HG03520 (cell line): ENCODE data around the gene SATB1.

Experiments used
- ATAC-seq: cut with Tn5 transposase; IDR thresholded peaks from one replicate; pipeline ENCODE4 v1.9.1; 2021; ENCODE audit warnings: mild to moderate bottlenecking, moderate library complexity; ENCODE audit not compliant: unreplicated experiment

Gene SATB1

GRCh38 chr3:18432752-18433151 lies 7.6 kb upstream of the SATB1 start:
- no peak for ATAC-seq

DNA sequence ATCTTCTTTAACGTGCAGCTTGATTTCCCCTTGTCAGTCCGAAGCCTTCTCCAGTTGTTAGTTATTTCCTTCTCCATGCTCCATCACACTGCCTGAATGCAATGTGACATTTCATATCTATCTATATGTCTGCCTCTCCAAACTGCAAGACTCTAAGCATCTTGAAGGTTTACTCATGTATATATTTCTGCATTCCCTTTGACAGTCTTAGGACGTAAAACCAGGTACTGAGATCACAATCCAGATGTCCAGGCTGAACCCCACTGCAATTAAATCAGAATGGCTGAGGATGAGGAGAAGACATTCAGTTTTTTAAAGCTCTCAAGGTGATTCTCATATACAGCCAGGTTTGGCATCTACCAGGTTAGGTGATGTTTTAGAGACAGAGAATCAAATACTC lies 6.1 kb upstream of the SATB1 start:
- ATAC-seq: no peak

- ATAC-seq: no peak
Observed at GRCh38 chr3:18428991-18429745, 4.0 kb upstream of the SATB1 start.

GRCh38 chr3:18428036-18428435 lies 2.9 kb upstream of the SATB1 start:
- no peak for ATAC-seq

DNA sequence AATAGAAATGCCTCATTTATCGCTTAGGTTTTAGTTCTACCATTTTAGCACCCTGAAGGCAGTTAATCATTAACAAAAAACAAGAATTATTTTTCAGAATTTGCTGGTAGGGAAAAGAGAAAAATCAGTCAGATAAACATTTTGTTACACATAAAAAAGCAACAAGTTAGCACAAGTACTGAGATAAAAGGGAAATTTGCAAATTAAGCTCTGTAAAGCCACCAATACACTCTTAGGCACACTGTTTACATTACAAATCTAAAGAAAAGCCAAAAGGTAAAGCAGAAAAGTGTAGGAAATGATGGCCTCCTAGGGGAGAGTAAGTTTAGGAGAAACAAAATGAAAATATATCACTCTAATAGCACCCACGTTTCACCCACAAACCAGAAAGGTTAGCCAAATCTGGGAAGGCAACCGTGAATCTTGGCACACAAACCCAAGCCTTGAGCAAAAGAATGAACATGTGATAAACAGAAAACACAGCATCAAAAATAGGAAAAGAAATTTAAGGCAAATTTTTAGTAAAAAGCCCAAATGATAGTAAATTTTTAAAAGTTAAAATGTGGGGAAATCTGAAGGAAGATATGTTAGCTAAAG lies 1.6 kb upstream of the SATB1 start:
- ATAC-seq: no peak

GRCh38 chr3:18425641-18426257 lies 610 bp upstream of the SATB1 start:
- ATAC-seq: no peak

- no peak for ATAC-seq
Observed at GRCh38 chr3:18424213-18424728, 868 bp downstream of the SATB1 start.

- peak; percentile 90 for ATAC-seq
Observed at GRCh38 chr3:18423401-18424212, 1.5 kb downstream of the SATB1 start.

- ATAC-seq: no peak
Observed at GRCh38 chr3:18422972-18423371, 2.2 kb downstream of the SATB1 start.

GRCh38 chr3:18420555-18420954 lies 4.6 kb downstream of the SATB1 start:
- no peak for ATAC-seq

GRCh38 chr3:18419232-18419631 lies 5.9 kb downstream of the SATB1 start:
- ATAC-seq: no peak

DNA sequence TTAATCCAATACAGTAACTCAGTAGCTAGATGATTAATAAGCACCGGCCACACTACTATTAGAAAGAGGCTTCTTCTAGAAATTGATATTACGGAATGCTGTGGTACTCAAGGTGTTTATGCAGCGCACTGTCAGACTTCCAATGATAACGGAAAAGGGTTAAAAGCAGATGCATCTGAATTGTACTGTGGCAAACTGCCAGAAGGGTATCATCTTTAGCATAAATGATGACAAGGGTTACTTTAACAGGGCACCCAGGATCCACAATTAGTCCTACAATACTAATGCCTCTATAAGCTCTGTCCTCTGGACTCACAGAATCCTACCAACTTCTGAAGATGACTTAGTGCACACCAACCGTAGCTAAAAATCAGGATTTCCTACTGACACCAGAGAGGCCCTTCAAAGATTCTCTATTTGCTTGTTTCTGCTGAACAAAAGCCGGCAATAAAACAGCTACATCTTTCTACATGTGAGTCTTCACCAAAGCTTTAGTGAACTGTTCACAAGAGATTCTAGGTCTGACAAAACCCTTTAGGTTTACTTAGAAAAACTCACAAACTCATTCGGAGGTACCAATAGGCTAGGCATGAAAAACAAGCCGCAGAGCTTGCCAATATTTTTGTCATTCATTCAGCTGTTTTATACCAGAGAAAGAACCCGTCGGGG lies 7.1 kb downstream of the SATB1 start:
- no peak for ATAC-seq

DNA sequence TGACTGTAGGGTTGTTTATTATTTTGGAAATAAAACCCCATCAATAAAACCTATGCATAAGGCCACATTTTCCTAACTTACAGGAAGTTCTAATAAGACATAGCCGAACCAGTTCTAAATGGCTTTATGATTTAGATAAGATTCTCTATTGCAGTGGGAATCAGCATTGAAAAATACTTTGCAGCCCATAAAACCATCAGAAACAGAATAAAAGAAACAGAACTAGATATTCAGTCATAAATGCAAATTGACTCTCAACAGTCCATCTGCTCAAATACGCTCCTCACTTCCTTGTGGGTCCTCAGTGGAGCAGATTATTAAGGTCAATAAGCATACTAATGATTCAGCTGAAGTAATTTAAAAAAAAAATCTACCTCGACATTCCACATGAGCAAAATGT lies 8.8 kb downstream of the SATB1 start:
- ATAC-seq: no peak

DNA sequence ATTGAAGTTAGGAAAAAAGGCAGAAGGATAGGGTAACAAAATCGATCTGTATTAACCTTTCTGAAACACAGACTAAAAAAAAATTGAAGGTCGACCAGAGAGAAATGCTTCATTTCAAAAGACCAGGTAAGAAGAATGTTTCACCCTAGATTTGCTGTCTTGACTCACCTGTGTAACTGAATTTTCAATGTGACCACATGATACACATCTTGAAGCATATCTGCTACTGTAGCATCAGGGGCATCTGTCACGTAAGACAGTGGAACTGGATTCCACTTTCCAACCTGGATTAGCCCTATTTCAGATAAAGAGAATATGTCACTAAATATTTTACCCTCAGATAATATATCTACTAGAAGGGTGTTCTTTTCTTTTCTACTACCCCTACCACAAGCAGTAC lies 9.3 kb downstream of the SATB1 start:
- no peak for ATAC-seq

DNA sequence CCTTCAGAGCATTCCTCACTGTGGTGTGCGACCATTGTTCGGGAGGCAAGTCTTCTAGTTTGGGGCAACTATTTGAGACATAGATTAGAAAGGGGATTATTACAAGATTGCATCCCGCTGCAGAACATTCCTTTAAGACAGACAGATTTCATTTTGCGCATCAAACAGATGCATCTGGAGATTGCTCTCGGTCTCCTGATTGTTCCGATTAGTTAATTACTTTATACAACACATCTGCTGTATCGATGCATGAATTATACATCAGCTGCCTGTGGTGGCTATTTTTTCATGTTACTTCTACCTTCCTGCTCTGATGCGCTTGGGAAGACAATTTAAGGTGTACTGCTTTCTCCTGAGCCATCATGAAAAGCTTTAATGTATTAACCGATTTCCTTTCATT lies 10.0 kb downstream of the SATB1 start:
- ATAC-seq: no peak

DNA sequence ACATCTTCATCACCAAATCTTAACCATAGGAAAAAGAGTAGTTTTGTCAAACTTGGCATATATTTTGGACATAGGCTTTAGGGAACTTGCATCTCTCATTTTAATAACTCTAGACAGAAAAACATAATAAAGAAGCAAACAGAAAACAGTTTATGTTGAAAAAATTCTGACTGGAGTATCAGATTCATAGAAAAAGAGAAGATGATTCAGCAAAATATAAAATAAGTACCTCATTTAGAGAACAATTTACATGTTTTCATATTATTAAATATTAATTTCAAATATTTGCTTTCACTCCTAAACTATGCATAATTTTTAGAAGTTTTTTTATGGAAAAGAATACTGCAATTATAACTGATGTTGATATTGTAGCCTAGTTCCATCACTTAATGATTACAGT lies 12.5 kb downstream of the SATB1 start:
- ATAC-seq: no peak

GRCh38 chr3:18411541-18411940 lies 13.6 kb downstream of the SATB1 start:
- ATAC-seq: no peak

- ATAC-seq: no peak
Observed at GRCh38 chr3:18410205-18410604, 14.9 kb downstream of the SATB1 start.

GRCh38 chr3:18409266-18409665 lies 15.9 kb downstream of the SATB1 start:
- ATAC-seq: no peak

DNA sequence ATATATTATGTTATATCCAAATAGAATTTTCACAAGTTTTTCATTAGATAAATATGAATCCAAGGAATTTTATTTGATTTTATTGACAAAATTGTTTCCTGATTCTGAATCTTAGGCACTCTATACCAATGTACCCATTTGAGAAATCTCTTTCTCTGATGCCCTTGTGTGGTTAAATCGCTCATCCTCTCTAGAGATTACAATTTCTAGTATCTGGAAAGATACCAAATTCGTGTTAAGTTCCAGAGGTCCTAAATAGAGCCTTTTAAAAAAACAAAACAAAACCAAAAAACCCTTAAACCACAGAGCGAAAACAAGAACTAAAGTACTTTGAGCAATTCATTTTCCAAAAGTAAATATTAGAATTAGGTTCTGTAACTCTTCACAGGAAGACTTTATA lies 20.0 kb downstream of the SATB1 start:
- ATAC-seq: no peak

- ATAC-seq: no peak
Observed at GRCh38 chr3:18403061-18403460, 22.1 kb downstream of the SATB1 start.
